GM11168 (cell line): ENCODE measurements around the gene C2CD4D.

Experiments used
- in situ Hi-C: fragments of 300-500 bp; cut with MboI; formaldehyde crosslinking; loops from one replicate; pipeline ENCODE4 v1.12.0; 2022; ENCODE audit warnings: low sequenced_read_pairs; ENCODE audit not compliant: unreplicated experiment

C2CD4D gene

GRCh38 chr1:151837197-151837596, 2.4 kb downstream of the C2CD4D start:
- in situ Hi-C loops: no loop called here

GRCh38 chr1:151835596-151835995, 4.0 kb downstream of the C2CD4D start:
- in situ Hi-C loops: no loop called here

- in situ Hi-C loops: no loop called here
Observed at GRCh38 chr1:151834239-151834638, 5.4 kb downstream of the C2CD4D start.

DNA sequence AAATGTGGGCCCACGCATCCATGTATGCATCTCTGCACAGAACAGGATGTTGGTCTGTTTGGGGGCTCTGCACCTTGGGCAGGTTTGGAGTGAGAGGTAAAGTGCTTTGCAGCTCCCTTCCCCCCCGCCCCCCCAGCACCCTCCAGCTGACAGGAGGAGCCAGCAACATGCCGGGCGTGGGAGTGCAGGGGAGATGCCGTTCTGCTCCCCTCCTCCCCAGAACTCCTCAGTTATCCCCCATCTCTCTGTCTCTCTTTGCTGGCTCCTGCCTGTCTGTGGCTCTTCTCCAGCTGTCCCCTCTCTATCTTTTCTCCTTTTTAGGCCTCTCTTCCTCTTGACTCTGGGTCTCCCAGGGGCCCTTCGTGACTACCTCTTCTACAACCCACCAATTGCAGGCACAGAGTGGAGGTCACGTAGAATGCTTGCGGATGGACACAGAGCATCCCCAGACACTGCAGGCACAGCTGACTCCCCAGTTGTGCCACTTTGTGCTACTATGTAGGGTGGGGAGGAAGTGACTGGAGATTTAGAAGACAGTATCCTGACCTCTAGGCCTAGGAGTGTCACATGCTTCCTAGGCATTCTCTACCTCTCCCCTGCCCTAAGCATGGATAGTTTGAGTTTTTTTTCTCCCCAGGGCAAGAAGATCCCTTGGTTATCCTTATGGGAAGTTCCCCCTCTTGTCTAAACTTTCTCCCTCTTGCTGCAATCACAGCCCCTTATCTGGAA, 6.3 kb downstream of the C2CD4D start:
- in situ Hi-C loops: no loop called here

DNA sequence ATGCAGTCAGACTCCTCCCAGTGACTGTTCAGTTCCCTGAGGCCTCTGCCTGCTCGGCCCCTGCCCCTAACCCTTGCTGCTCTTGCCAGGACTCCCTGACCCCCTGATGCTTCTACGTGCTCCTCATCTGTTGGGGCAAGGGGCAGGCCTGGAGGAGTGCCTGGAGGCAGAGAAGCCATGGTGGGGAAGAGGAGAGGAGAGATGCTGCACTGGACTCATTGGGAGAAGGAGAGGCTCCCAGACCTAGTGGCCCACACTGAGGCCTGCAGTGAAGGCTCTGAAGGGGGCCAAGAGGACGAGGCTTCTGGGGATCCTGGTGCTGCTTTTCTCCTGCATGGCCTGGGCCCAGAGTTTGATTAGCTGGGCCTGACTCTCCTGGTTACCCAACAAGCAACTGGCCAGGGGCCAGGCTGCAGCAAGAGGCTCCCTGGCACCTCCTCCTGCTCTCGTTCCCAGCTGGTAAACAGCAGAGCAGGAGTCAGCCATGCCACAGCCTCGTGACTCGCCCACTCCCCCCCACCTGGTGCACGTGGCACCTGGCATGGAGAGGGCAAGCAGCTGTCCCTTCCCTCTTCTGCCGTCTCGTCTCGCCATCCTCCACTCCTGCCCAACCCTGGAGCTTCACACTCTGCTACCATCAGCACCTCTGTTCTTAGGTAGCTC, 7.2 kb downstream of the C2CD4D start:
- in situ Hi-C loops: no loop called here

DNA sequence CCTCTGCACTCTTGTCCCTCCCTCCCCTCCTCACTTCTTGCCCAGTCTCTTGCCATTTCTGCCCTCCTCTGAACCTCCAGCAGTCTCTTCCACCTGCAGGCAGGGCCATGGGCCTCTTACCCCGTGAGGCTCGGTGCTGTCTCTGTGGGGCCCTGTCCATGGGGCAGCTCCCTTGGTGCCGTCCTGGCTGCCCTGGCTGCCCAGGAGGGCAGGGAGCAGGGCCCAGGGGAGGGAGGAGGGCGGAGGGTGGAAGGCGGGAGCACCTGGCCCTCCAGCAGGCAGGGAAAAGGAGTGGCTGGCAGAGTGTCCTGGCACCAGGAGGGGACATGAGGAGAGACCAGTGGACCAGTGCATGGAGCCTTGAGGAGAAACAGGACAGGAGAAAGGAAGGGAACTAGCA, 8.0 kb downstream of the C2CD4D start, which contains the start of gene RORC:
Gene RORC, minus strand, starts transcription at position 198 of the 400 bp plus-strand sequence. Its CDS starts 38 bp downstream, at position 160.
- in situ Hi-C loops: no loop called here

GRCh38 chr1:151831256-151831591, 8.4 kb downstream of the C2CD4D start:
- in situ Hi-C loops: no loop called here

DNA sequence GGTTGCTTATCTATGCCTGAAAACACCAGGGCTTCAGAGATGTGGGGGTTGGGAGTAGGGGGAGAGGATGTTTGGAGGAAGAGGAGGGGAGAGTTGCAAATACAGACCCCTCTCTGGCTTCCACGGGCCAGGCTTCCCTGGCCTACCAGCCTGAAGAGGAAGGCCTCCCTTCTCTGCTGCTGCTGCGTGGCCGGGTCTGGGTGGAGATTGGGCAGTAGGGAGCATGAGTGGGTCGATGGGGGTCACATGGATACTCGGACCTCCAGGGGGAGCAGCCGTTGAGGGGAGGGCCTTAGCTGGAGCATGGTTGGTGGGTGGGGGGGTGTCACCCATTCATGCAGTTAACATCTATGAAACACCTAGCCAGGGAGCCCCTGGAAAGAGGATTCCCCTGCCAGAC, 9.6 kb downstream of the C2CD4D start:
- in situ Hi-C loops: no loop called here

DNA sequence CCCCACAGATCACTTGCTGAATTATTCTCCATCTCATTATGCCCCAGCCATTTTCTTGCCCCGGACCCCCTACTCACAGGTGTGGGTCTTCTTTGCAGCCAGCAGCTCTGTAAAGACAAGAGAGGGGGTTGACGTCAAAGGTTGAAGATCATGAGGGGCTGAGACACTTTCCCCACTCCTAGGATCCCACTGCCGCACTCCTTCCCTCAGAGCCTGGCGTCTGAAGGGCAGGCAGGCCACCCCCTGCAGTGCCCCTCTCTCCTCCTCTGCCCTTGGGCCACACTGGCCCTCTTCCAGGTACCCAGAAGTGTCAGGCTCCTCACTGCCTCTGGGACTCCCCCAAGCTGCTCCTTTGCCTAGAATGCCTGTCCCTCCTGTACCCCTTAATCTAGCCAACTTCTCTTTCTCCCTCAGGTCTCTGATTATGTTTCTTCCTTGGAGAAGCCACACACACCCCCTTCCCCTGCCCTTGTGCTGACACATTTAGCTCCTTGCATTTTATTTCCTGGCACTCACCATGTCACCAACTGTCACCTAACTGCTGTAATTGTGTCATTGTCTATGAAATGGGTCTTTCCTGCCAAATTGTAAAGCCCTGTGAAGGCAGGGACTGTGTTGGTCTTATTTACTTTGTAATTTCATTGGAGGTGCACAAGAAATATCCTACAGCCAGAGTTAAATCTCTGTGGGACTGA, 10.1 kb downstream of the C2CD4D start:
- in situ Hi-C loops: no loop called here

GRCh38 chr1:151828921-151829320, 10.7 kb downstream of the C2CD4D start:
- in situ Hi-C loops: no loop called here

GRCh38 chr1:151827853-151828252, 11.8 kb downstream of the C2CD4D start:
- in situ Hi-C loops: no loop called here

DNA sequence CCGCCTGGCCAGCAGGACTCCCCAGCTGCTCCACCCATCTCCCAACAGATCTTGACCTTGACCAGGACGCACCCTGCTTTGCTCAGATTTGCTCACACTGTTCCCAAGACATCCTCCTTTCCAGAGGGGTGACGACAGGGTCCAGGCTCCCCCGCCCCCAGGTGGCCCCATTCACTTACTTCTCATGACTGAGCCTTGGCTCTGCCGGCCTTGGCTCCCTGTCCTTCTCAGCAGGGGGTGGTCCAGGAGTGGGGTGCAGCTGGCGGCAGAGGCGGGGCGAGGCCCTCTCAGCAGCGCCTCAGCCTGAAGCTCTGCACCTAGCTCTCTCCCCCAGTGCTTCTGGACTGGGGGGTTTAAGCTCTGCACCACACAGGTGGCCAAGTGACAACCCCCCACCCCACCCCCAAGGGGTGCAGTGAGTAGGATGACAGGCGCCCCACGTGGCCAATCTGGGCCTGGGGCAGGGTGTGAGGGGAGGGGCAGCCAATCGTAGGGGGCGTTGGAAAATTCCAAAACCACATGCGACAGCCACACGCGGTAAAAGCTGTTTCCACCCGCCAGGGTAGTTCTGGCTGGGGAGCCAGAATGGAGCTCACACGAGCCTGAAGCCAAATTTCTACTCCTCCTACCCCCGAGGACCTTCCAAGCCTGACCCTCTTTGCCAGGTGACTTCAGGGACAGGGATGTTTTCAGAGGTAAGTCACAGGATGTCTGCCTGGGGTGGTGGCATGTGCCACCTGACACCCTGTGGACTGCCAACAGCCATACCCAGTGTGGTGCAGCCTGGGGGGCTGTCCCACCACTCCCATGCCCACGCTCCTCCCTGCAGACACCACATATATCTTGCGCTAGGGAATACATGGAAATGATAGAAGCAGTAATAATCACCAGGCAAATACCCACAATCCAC, 13.6 kb downstream of the C2CD4D start:
- in situ Hi-C loops: no loop called here

GRCh38 chr1:151825204-151825603, 14.4 kb downstream of the C2CD4D start:
- in situ Hi-C loops: no loop called here

GRCh38 chr1:151823175-151823574, 16.4 kb downstream of the C2CD4D start:
- in situ Hi-C loops: no loop called here

GRCh38 chr1:151822404-151822803, 17.2 kb downstream of the C2CD4D start:
- in situ Hi-C loops: no loop called here

- in situ Hi-C loops: no loop called here
Observed at GRCh38 chr1:151820940-151821339, 18.7 kb downstream of the C2CD4D start.

GRCh38 chr1:151819976-151820623, 19.5 kb downstream of the C2CD4D start:
- in situ Hi-C loops: no loop called here

- in situ Hi-C loops: no loop called here
Observed at GRCh38 chr1:151819227-151819835, 20.3 kb downstream of the C2CD4D start.

GRCh38 chr1:151817353-151817730, 22.3 kb downstream of the C2CD4D start:
- in situ Hi-C loops: no loop called here
